Uterus (tissue), 2 donors: ENCODE results near the gene SLC35G6.

Source experiments
- CTCF ChIP-seq, 4 experiments: fragments of 200-600 bp in 2 of 4; fragments of 450-650 bp in 2 of 4; sonication (generic) in 2 of 4; IDR thresholded peaks; one replicate each; pipeline ENCODE4 v1.5.1; 2016 to 2019; ENCODE audit warnings: antibody characterized with exemption in 4 of 4, mild to moderate bottlenecking in 2 of 4, moderate library complexity in 1 of 4
- POLR2A ChIP-seq, 2 donors: fragments of 450-650 bp; IDR thresholded peaks; one replicate each; pipeline ENCODE4 v1.6.1; 2016; ENCODE audit warnings: antibody characterized with exemption in 2 of 2, mild to moderate bottlenecking in 1 of 2, moderate library complexity in 1 of 2

GRCh38 chr17:7509937-7510336 is 28.7 kb downstream of the SLC35G6 start:
- TF ChIP-seq CTCF (IDR thresholded peaks at IDR 0.05) (no peak), POLR2A (IDR thresholded peaks at IDR 0.05) (no peak)
